Measurements from ENCODE around the gene CENPX.

GRCh38 chr17:82021107-82021899 lies 1.4 kb downstream of the CENPX start:
- TF ChIP-seq CTCF (IDR thresholded peaks at IDR 0.05; ENCODE audit: low read depth, low read length, poor library complexity, severe bottlenecking) (peak; percentile 78), EZH2phosphoT487 (IDR thresholded peaks at IDR 0.05; ENCODE audit: borderline replicate concordance, low read length) (no peak)

All from DOHH2 (cell line).